ENCODE data around the gene N4BP2L2. TPM values are rescaled to one million over a fixed set of nuclear protein-coding genes. Genes with fewer than 3 reads are reported as not detected.

The N4BP2L2 gene
- 41.9 and 138 TPM in 2 replicates for total RNA-seq

DNA sequence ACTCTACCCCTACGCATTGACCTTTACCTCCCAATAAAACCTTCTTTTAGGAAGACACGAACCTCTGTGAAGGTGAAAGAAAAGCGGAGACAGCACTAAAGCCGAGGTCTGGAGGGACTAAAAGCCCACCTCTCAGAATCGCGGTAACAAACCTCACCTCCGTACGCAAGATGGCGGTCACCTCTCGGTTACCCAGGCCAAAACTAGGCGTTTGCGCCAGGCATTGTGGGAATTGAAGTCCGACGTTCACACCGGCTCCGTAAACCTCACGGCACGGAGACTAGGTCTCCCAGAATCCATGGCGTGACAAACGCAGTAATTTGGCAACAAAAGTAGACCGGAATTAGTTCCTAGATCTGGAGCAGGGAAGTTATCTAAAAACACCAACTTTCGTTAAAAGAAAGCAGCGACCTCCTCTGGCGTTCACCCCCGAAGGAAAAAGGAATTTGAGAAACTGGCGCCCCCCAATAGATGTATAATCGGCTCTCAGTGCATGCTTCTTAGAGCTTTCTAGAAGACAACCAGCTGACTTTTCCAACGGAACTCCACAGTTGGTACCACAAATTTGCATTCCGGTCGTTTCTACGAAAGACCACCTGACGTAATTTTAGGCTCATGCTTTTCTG is at the start of gene N4BP2L2:
Gene N4BP2L2, minus strand, starts transcription at position 175 of the 626 bp plus-strand sequence. CDS start 1,768 bp downstream, outside the sequence.

GRCh38 chr13:32586080-32586900 is 47.7 kb upstream of the N4BP2L2 start, which contains the start of gene PDS5B:
PDS5B (plus strand) TSS chr13:32586452; CDS start chr13:32648773, 62,321 bp downstream.

DNA sequence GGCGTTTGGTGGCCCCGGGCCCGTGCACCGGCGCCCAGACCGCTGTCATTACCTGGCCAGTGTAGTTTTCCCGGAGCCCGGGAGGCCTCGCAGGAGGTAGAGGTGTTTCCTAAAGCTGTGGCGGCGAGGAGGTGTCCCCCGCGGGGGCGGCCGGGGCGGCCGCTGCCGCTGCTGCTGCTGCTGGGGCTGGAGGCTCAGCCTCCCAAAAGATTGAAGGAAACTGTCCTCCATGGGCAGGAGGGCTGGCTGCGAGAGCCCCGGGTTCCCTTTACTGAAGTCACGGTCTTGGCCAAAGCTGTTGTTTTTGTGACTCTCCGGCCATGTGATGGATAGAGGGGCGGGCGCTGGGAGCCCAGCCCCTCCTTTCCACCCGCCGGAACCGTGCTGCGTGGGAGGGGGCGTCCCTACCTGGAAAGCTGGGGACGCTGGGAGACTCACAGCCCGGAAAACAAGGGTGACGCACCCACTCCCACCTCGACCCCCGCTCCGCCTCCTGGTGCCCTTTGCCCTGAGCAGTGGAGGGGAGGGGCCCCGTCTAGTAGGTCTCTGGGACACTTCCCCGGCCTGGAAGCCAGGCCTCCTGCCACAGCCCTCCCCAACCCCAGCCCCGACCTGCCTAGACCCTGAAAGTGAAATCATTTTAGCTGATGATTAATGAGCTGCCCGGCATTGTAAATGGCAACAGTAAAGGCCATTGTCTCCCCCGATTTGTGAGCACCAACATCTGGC is 110.6 kb downstream of the N4BP2L2 start, which contains the start of gene N4BP2L1:
Gene N4BP2L1, minus strand, starts transcription at position 279 of the 729 bp plus-strand sequence. Its CDS starts 48 bp downstream, at position 231.

Other genes with a start within 250 kb of the N4BP2L2 start
- gene ZAR1L, start 223.4 kb downstream of the N4BP2L2 start, total RNA-seq, result not detected in 2 replicates
- 0.50 and 1.8 TPM in 2 replicates for gene BRCA2, start 223.3 kb downstream of the N4BP2L2 start, total RNA-seq
- gene N4BP2L1, start 110.7 kb downstream of the N4BP2L2 start, total RNA-seq, result 5.4 and 6.9 TPM in 2 replicates
- gene PDS5B, start 47.7 kb upstream of the N4BP2L2 start, total RNA-seq, result 23.7 and 26.0 TPM in 2 replicates